HEK293 (cell line): Measurements from ENCODE around the gene DLD.

Experiments
- CTCF ChIA-PET: fragments of 350-600 bp; formaldehyde crosslinking; extraction: SDS; loops from one replicate; lab custom pipeline; 2021; ENCODE audit warnings: antibody characterized with exemption; lab: Yijun Ruan, JAX
- POLR2A ChIA-PET: fragments of 300-600 bp; formaldehyde crosslinking; extraction: SDS; loops from one replicate; lab custom pipeline; 2020; ENCODE audit warnings: antibody characterized with exemption, inconsistent platforms; lab: Yijun Ruan, JAX
- H3K27ac ChIP-seq: fragments of 200-500 bp; sonication (Bioruptor generic); 2 replicates; pipeline ENCODE4 v1.5.1; 2014; ENCODE audit warnings: low read depth, low read length, control low read depth, inconsistent platforms; ENCODE audit errors: extremely low read depth
- H3K36me3 ChIP-seq, 2 experiments: fragments of 200-500 bp in 1 of 2; sonication (Bioruptor generic) in 1 of 2; 1 replicate in 1 of 2; 2 replicates in 1 of 2; pipeline ENCODE4 v1.5.1; 2014 to 2017; ENCODE audit warnings: inconsistent platforms in 2 of 2, low read length in 2 of 2; ENCODE audit not compliant: control insufficient read depth in 2 of 2, insufficient read depth in 1 of 2
- H3K4me1 ChIP-seq: fragments of 200-500 bp; sonication (Bioruptor generic); 2 replicates; pipeline ENCODE4 v1.5.1; 2014; ENCODE audit warnings: mild to moderate bottlenecking, low read length, inconsistent platforms; ENCODE audit not compliant: control insufficient read depth, insufficient read depth
- H3K4me3 ChIP-seq: 2 replicates; pipeline ENCODE4 v1.5.1; 2011; ENCODE audit warnings: low read depth, mild to moderate bottlenecking, control low read depth, low read length, moderate library complexity
- H3K9me3 ChIP-seq: fragments of 200-500 bp; sonication (Bioruptor generic); 2 replicates; pipeline ENCODE4 v1.5.1; 2014; ENCODE audit warnings: low read depth, low read length, inconsistent platforms; ENCODE audit not compliant: control insufficient read depth, insufficient read depth
- AEBP2 ChIP-seq: fragments of 450-650 bp; formaldehyde crosslinking; IDR thresholded peaks from 2 replicates; pipeline ENCODE4 v1.5.1; 2016; ENCODE audit warnings: missing biosample characterization, missing genetic modification characterization, borderline replicate concordance
- ZBTB20 ChIP-seq: fragments of 450-650 bp; formaldehyde crosslinking; IDR thresholded peaks from 2 replicates; pipeline ENCODE4 v1.5.1; 2016; ENCODE audit warnings: missing biosample characterization, missing genetic modification characterization
- ZBTB26 ChIP-seq: fragments of 450-650 bp; formaldehyde crosslinking; optimal IDR thresholded peaks from 2 replicates; pipeline ENCODE3; 2016; ENCODE audit warnings: missing biosample characterization, mild to moderate bottlenecking, missing genetic modification characterization
- ZNF112 ChIP-seq: fragments of 450-650 bp; formaldehyde crosslinking; IDR thresholded peaks from 2 replicates; pipeline ENCODE4 v1.5.0; 2017; ENCODE audit warnings: missing biosample characterization, missing genetic modification characterization
- ZNF132 ChIP-seq: fragments of 450-650 bp; formaldehyde crosslinking; IDR thresholded peaks from 2 replicates; pipeline ENCODE4 v1.5.1; 2017; ENCODE audit warnings: missing biosample characterization, missing genetic modification characterization, borderline replicate concordance
- ZNF133 ChIP-seq: fragments of 450-650 bp; formaldehyde crosslinking; IDR thresholded peaks from 2 replicates; pipeline ENCODE4 v1.5.1; 2016; ENCODE audit warnings: missing biosample characterization, missing genetic modification characterization
- ZNF140 ChIP-seq: fragments of 450-650 bp; formaldehyde crosslinking; IDR thresholded peaks from 2 replicates; pipeline ENCODE4 v1.5.1; 2016; ENCODE audit warnings: missing biosample characterization, missing genetic modification characterization
- ZNF184 ChIP-seq: fragments of 450-650 bp; IDR thresholded peaks from 2 replicates; pipeline ENCODE4 v1.5.1; 2018; ENCODE audit warnings: missing biosample characterization, mild to moderate bottlenecking, missing genetic modification characterization
- ZNF19 ChIP-seq: fragments of 450-650 bp; formaldehyde crosslinking; IDR thresholded peaks from 2 replicates; pipeline ENCODE4; 2016; ENCODE audit warnings: missing biosample characterization, missing genetic modification characterization, low read depth
- ZNF202 ChIP-seq: fragments of 450-650 bp; formaldehyde crosslinking; IDR thresholded peaks from 2 replicates; pipeline ENCODE4 v1.5.1; 2016; ENCODE audit warnings: missing biosample characterization, missing genetic modification characterization, borderline replicate concordance
- ZNF302 ChIP-seq: fragments of 450-650 bp; formaldehyde crosslinking; IDR thresholded peaks from 2 replicates; pipeline ENCODE4 v1.5.1; 2016; ENCODE audit warnings: missing biosample characterization, missing genetic modification characterization, low read depth
- ZNF335 ChIP-seq: fragments of 450-650 bp; formaldehyde crosslinking; conservative IDR thresholded peaks from 2 replicates; pipeline ENCODE4 v1.5.1; 2016; ENCODE audit warnings: missing biosample characterization, missing genetic modification characterization
- ZNF362 ChIP-seq: fragments of 450-650 bp; formaldehyde crosslinking; IDR thresholded peaks from 2 replicates; pipeline ENCODE4 v1.5.1; 2016; ENCODE audit warnings: missing biosample characterization, missing genetic modification characterization
- ZNF394 ChIP-seq: fragments of 450-650 bp; formaldehyde crosslinking; IDR thresholded peaks from 2 replicates; pipeline ENCODE4 v1.5.1; 2016; ENCODE audit warnings: missing biosample characterization, missing genetic modification characterization, mild to moderate bottlenecking, moderate library complexity, borderline replicate concordance
- ZNF473 ChIP-seq: fragments of 450-650 bp; formaldehyde crosslinking; IDR thresholded peaks from 2 replicates; pipeline ENCODE4 v1.5.1; 2017; ENCODE audit warnings: missing biosample characterization, missing genetic modification characterization
- ZNF48 ChIP-seq: fragments of 450-650 bp; formaldehyde crosslinking; IDR thresholded peaks from 2 replicates; pipeline ENCODE4 v1.5.1; 2016; ENCODE audit warnings: missing biosample characterization, missing genetic modification characterization
- ZNF513 ChIP-seq: fragments of 450-650 bp; IDR thresholded peaks from 2 replicates; pipeline ENCODE4 v1.5.1; 2018; ENCODE audit warnings: missing biosample characterization, missing genetic modification characterization
- ZNF549 ChIP-seq: fragments of 450-650 bp; IDR thresholded peaks from 2 replicates; pipeline ENCODE4 v1.5.1; 2018; ENCODE audit warnings: missing biosample characterization, missing genetic modification characterization, mild to moderate bottlenecking, inconsistent platforms, moderate library complexity
- ZNF623 ChIP-seq: fragments of 450-650 bp; formaldehyde crosslinking; IDR thresholded peaks from 2 replicates; pipeline ENCODE4 v1.5.1; 2016; ENCODE audit warnings: missing biosample characterization, missing genetic modification characterization
- ZNF654 ChIP-seq: fragments of 450-650 bp; formaldehyde crosslinking; IDR thresholded peaks from 2 replicates; pipeline ENCODE4 v1.5.1; 2016; ENCODE audit warnings: low read depth, missing biosample characterization, missing genetic modification characterization
- ZNF707 ChIP-seq: fragments of 450-650 bp; formaldehyde crosslinking; IDR thresholded peaks from 2 replicates; pipeline ENCODE4 v1.5.1; 2016; ENCODE audit warnings: missing biosample characterization, missing genetic modification characterization
- ZNF777 ChIP-seq: fragments of 450-650 bp; formaldehyde crosslinking; IDR thresholded peaks from 2 replicates; pipeline ENCODE4 v1.5.1; 2017; ENCODE audit warnings: missing biosample characterization, missing genetic modification characterization, borderline replicate concordance
- ZNF843 ChIP-seq: fragments of 450-650 bp; formaldehyde crosslinking; IDR thresholded peaks from 2 replicates; pipeline ENCODE4 v1.5.1; 2016; ENCODE audit warnings: missing biosample characterization, missing genetic modification characterization
- ZSCAN16 ChIP-seq: fragments of 450-650 bp; formaldehyde crosslinking; IDR thresholded peaks from 2 replicates; pipeline ENCODE4 v1.5.1; 2016; ENCODE audit warnings: missing biosample characterization, missing genetic modification characterization
- ZSCAN23 ChIP-seq: fragments of 450-650 bp; formaldehyde crosslinking; IDR thresholded peaks from 2 replicates; pipeline ENCODE4 v1.5.1; 2016; ENCODE audit warnings: missing biosample characterization, missing genetic modification characterization
- ZSCAN30 ChIP-seq: fragments of 450-650 bp; IDR thresholded peaks from 2 replicates; pipeline ENCODE4 v1.5.1; 2018; ENCODE audit warnings: missing biosample characterization, mild to moderate bottlenecking, missing genetic modification characterization, moderate library complexity

Gene DLD

GRCh38 chr7:107958764-107959526 is 68.0 kb downstream of the DLD start:
- Histone ChIP-seq H3K36me3 (peaks cover 7 to 59% of the 10 kb centered on the region in 2 experiments), H3K4me1 (no peaks in the 10 kb centered on the region), H3K27ac (no peak overlapping the region), H3K9me3 (no peaks in the 10 kb centered on the region), H3K4me3 (no peak overlapping the region)
- POLR2A ChIA-PET, result no interaction called here
- CTCF ChIA-PET, result no interaction called here
- TF ChIP-seq ZNF132 (tag by site-specific recombination), result no peak
- TF ChIP-seq ZNF843 (tag by site-specific recombination), result no peak
- no peak for TF ChIP-seq ZSCAN23 (tag by site-specific recombination)
- no peak for TF ChIP-seq ZNF513 (tag by site-specific recombination)
- no peak for TF ChIP-seq ZNF302 (tag by site-specific recombination)

GRCh38 chr7:107959527-107959898 is 68.5 kb downstream of the DLD start:
- H3K4me3 ChIP-seq, result no peak overlapping the region
- no peaks in the 10 kb centered on the region for H3K9me3 ChIP-seq
- H3K27ac ChIP-seq, result no peak overlapping the region
- POLR2A ChIA-PET, result no interaction called here
- no peak for TF ChIP-seq ZNF473 (tag by site-specific recombination)
- TF ChIP-seq ZNF184 (tag by site-specific recombination), result no peak
- no peak for TF ChIP-seq ZNF394 (tag by site-specific recombination)
- no peak for TF ChIP-seq ZBTB26 (tag by site-specific recombination)
- no peak for TF ChIP-seq ZNF335 (tag by site-specific recombination)
- TF ChIP-seq ZNF112 (tag by site-specific recombination), result no peak
- TF ChIP-seq, all 188 proteins: peak for 0
- CTCF ChIA-PET, result no interaction called here
- peaks cover 7 to 62% of the 10 kb centered on the region in 2 experiments for H3K36me3 ChIP-seq
- no peaks in the 10 kb centered on the region for H3K4me1 ChIP-seq

GRCh38 chr7:107960272-107960671 is 69.3 kb downstream of the DLD start:
- peaks cover 9 to 64% of the 10 kb centered on the region in 2 experiments for H3K36me3 ChIP-seq
- no peaks in the 10 kb centered on the region for H3K9me3 ChIP-seq
- POLR2A ChIA-PET, result no interaction called here
- CTCF ChIA-PET, result no interaction called here
- H3K27ac ChIP-seq, result no peak overlapping the region
- TF ChIP-seq ZSCAN16 (tag by site-specific recombination), result no peak
- no peak for TF ChIP-seq ZNF654 (tag by site-specific recombination)
- TF ChIP-seq ZNF623 (tag by site-specific recombination), result no peak
- no peak for TF ChIP-seq ZBTB20 (tag by site-specific recombination)
- TF ChIP-seq ZNF362 (tag by site-specific recombination), result no peak
- no peak for TF ChIP-seq ZNF48
- no peak for TF ChIP-seq ZNF707 (tag by site-specific recombination)
- no peak for TF ChIP-seq ZSCAN30 (tag by site-specific recombination)
- TF ChIP-seq AEBP2 (tag by site-specific recombination), result no peak
- no peak for TF ChIP-seq ZSCAN23 (tag by site-specific recombination)
- TF ChIP-seq ZNF202 (tag by site-specific recombination), result no peak
- TF ChIP-seq ZNF549 (tag by site-specific recombination), result no peak
- no peak for TF ChIP-seq ZNF133 (tag by site-specific recombination)
- no peak for TF ChIP-seq ZNF140
- TF ChIP-seq ZNF19, result no peak
- TF ChIP-seq ZNF777 (tag by site-specific recombination), result no peak
- no peak overlapping the region for H3K4me3 ChIP-seq
- no peaks in the 10 kb centered on the region for H3K4me1 ChIP-seq
